Cerebellar nuclear complex (tissue), 1 donor: Measurements from ENCODE around the gene HDAC10.

ENCODE experiments used
- DNase-seq, 2 experiments: peaks; one replicate each; lab custom pipeline; 2025; lab: John Stamatoyannopoulos, UW

HDAC10 gene

GRCh38 chr22:50269970-50270665 is 19.1 kb upstream of the HDAC10 start, which contains the start of gene MAPK11:
TSS of gene MAPK11 (minus strand) at chr22:50270380. CDS start at chr22:50270292, 88 bp downstream.
- DNase-seq: no peak

GRCh38 chr22:50269573-50269969 is 18.5 kb upstream of the HDAC10 start:
- no peak for DNase-seq

GRCh38 chr22:50268655-50269113 is 17.6 kb upstream of the HDAC10 start:
- DNase-seq: no peak

GRCh38 chr22:50267591-50268390 is 16.7 kb upstream of the HDAC10 start:
- DNase-seq: no peak

- DNase-seq: no peak
Measured at GRCh38 chr22:50266994-50267393, 15.9 kb upstream of the HDAC10 start.

GRCh38 chr22:50264946-50265669 is 14.0 kb upstream of the HDAC10 start:
- DNase-seq: no peak

- no peak for DNase-seq
Measured at GRCh38 chr22:50264104-50264745, 13.2 kb upstream of the HDAC10 start.

GRCh38 chr22:50262973-50263617 is 12.0 kb upstream of the HDAC10 start:
- DNase-seq: no peak

GRCh38 chr22:50262460-50262911 is 11.4 kb upstream of the HDAC10 start:
- no peak for DNase-seq

GRCh38 chr22:50261615-50262459 is 10.8 kb upstream of the HDAC10 start, which contains the start of gene MAPK12:
TSS of gene MAPK12 (minus strand) at chr22:50261683. CDS start at chr22:50261509, 174 bp downstream.
- no peak for DNase-seq

GRCh38 chr22:50260801-50261614 is 9.9 kb upstream of the HDAC10 start:
- no peak for DNase-seq

- DNase-seq: no peak
Measured at GRCh38 chr22:50260434-50260800, 9.4 kb upstream of the HDAC10 start.

- no peak for DNase-seq
Measured at GRCh38 chr22:50259302-50259701, 8.2 kb upstream of the HDAC10 start.

- no peak for DNase-seq
Measured at GRCh38 chr22:50258361-50259292, 7.6 kb upstream of the HDAC10 start.

- no peak for DNase-seq
Measured at GRCh38 chr22:50257451-50258360, 6.6 kb upstream of the HDAC10 start.

GRCh38 chr22:50257041-50257440 is 6.0 kb upstream of the HDAC10 start:
- no peak for DNase-seq

GRCh38 chr22:50256258-50256862 is 5.3 kb upstream of the HDAC10 start:
- no peak for DNase-seq
